SIG-M5 treated with dmso at 0.1 percent for 504 hours (cell line): ENCODE results near the gene CDH4.
A peak's percentile ranks its signal among the peaks of the same experiment; 100 is the strongest.

ENCODE experiments used
- DNase-seq: peaks from one replicate; lab custom pipeline; 2025; ENCODE audit not compliant: unreplicated experiment; lab: John Stamatoyannopoulos, UW

CDH4 gene

DNA sequence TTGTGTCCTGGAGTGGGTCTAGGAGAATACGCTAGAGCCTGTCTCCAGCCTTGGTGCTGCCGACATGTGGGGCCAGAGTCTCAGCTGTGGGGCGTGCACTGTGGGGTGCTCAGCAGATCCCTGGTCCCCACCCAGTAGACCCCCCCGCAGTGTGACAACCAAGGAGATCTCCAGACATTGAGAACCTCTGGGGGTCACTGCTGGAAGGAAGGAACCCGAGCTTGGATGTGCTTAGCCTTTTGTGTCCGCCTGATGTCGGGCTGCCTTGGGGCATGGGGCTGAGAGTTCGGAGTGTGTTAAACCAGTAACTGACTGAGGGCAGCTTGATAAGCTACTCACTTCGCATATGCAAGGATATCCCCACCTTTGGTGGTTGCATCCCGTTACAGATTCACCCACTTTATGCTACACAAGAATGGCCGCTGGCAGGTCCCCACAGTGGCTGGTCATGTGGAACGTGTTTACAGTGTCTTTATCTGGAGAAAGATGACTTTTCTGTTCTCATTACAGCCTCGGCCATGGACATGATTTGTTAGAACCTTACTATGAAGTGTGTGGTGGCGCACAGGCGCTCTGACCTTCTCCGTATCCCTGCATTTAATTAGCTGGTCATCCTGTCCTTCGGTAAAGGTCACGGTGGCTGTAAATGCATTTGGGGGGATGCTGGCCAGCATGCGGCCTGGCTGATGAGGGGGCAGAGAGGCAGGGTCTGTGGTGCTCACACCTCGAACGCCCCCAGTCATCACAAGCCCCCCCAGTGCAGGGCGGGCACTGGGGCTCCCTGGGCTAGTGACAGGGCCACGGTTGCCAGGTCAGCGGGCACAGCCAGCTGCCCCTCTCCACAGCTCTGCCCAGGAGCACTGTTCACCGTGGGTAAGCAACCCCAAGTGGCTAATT, 446.8 kb downstream of the CDH4 start:
- no peak for DNase-seq

DNA sequence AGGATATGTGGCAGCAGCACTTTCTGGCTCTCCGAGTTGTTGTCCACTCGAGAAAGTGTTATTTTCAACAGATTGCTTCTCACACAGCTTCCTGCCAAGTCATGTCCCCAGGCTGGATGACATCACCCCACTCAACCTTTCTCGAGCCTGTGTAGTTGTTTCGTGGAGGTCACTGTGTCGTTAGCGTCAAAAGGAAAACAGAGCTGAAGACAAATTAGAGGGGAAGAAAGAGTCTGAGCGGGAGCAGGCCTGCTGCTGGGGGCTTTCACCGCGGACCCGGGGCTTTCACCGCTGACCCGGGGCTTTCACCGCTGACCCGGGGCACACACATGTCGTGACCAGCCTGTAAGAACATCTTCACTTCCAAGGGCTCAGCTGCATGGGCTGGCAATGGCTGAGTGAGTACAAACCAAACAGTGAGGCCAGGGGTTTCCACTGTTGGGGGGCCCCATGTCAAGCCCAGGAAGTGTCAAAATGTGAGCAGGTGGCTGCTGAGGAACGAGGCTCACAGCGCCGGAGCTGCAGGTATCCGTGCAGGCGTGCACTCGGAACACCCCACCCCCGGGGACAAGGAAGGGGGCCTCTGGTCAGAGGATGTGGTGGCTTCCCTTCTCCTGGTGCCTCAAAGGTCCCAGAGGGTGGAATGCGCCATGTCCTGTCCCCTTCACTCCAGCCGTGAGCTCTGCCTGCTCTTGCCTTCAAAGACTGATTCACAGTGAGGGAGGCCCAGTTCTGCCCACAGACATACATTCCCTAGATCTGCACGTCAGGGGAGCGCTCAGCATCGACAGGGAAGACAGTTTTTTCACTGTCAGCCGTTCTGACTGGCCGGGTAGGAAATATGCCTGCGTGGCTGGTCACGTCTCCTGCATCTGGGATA, 447.7 kb downstream of the CDH4 start:
- DNase-seq = no peak

DNA sequence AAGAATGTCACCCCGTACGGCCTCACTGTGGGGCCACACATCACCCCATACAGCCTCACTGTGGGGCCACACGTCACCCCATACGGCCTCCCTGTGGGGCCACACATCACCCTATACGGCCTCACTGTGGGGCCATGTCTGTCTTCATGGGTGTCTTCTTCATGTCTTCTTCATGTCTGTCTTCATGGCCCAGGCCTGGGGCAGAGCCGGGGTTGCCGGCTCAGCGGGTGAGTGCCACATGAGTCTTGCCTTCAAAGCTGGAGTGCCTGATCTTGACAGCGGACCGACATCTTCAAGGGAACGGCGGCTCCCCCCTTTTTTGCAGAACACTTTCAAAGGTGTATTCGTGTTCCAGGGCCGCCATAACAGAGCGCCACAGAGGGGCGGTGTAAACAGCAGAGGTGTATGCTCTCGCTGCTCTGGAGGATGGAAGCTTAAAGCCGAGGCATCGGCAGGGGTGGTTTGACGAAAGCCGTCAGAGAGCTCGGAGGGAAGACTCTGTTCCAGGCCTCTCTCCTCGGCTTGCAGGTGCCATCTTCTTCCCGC, 448.6 kb downstream of the CDH4 start:
- DNase-seq = no peak

DNA sequence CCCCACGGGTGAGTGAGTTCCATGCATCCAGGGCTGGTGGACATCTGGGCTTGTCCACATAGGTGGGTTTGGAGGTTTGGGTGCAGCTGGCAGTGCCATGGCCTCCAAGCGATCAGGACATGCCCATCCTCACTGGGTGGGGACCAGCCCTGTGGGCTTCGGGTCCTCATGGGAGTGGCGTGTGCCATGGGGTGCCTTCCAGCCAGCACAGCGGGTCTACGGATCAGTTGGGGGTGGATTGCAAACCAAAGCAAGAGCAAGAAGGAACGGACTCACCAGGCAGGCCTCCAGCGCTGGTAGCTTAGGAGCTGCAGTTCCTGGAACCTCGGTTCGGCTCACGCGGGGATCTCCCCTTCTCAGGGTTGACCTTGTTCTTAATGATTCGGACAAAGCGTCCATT, 449.3 kb downstream of the CDH4 start:
- no peak for DNase-seq

DNA sequence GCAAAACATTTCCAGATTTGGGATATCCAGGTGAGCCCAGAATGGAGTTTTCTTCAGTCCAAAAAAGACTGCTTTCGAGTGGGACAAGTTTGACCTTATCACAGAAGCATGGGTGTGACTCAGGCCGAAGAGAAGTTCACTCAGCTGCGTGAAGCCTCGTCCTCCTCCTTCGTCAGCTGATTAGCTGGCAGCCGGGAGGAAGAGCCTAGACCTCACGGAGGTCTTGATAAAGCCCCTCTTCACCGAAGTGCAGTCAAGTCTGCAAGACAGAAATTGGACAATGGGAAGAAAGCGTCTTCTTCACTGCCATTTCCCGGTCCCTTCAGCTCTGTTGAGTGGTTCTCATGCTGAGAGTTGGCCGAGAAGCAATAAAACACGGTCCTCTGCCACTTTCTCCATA, 449.7 kb downstream of the CDH4 start:
- DNase-seq = no peak

DNA sequence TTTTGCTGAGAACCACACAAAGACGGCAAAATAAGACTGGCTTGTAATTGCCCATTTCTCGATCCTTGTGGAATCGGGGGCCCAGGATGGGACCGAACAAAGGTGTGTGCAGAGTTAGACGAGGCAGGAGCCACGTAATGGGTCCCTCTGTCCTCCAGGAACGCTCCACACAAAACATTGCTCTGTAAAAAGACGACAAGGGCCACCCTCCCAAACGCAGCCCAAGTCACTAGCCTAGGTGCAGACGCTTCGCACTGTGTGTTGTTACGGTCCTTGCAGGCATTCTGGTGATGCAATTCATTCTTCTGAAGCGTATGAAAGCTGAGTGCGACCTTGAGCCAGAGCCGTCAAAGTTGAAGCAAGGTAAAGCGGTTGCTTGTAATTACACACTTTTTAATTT, 450.2 kb downstream of the CDH4 start:
- DNase-seq = no peak

DNA sequence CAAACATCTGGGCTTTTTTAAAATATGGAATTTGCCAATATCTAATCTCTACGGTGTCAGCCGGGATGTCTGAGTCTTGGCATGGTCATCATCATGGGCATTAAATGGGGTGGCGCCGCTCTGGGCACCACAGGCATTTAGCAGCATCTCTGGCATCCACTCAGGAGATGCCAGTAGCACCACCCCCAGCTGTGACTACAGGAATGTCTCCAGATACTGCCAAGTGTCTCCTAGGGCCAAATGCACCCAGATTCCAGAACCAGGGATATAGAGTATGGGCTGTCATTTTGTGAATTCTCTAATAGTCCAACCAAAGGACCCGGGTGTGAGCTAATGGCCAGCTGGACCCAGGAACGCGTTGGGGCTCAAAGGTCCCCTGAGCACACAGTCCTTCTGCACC, 452.6 kb downstream of the CDH4 start:
- no peak for DNase-seq

DNA sequence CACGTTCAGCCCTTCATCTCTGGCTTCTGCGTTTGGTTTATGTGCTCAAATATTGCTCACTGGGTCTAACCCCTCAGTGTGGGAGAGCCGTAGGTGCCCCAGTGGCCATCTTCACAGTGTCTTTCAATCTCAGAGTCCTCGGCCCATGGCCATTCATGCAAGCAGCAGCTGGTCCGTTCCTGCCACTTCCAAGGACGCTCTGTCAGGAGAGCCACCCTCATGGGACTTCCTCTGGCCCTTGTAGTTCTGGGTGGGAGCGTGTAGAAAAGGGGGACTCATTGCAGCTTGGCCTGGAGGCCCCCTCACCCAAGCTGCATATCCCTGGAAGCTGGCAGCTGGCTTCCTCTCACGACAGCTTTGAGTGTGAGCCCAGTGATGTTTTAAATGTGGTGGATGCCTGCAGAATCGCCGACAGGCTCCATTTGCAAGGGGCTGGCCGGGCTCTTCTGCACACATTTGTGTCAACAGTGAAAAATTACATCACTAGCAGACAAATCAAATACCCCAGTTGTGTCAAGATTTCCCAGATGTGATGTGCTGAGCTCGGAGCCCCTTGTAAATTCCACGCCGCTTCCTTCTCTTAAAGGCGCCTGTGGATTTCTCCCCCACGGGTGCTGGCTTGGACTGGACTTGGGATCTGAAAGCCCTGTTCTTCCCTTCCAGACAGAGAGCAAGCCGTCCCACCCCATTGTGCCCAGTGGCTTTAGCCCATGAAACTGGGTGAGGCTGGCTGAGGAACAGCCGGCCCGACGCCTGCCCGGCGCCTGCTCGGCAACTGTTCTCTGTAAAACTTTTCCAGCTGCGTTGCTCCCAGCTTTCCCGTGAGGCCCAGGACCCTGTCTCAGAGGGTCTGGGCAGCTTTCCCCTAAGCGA, 453.6 kb downstream of the CDH4 start:
- DNase-seq = no peak

DNA sequence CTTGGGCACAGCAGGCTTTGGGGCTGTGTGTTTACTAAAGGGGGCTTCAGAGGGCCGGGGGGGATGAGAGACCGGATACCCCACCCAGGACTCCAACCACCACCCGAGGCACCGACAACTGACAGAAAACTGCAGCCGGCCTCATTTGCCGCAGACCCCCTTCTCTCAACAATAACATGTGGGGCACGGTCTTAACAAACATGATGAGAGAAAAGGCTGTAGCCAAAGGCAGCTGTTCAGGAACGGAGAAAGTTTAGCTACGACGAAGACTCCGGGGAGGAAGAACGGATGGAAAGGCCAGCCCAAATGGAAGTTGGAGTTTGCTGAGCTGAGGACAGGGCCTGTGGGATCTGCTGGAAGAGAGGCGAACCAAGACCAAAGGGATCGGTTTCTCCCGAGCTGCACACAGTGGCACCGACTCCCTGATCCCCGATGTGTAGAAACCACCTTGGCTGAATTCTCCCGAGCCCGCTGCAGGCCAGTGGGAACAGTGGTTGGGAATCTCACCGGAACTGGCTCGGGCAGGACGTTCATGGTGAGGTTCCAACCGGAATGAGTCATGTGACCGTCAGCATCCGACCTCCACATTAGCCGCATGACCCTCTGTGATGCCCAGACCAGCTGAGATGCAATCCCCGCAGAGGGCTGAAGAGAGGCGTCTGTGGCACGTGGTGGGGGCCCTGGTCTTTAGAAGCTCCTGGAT, 454.3 kb downstream of the CDH4 start:
- no peak for DNase-seq

DNA sequence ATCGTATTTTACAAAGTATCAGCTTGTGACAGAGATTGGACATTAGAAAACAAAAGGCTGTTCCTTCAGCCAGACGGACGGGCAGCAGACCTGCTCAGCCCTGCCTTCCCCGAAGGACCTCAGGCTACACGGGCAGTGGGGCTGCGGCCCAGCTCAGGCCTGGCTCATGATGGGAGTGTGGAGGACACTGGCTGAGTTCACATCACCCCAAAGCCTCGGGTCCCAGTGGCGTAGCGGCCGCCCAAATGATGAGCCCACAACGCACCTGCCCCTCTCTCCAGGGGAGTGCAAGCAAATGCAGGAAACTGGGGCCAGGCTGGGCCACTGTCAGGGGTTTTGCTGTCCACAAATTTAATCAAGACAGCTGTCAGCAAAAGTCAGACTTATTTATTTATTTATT, 456.8 kb downstream of the CDH4 start:
- DNase-seq = no peak

DNA sequence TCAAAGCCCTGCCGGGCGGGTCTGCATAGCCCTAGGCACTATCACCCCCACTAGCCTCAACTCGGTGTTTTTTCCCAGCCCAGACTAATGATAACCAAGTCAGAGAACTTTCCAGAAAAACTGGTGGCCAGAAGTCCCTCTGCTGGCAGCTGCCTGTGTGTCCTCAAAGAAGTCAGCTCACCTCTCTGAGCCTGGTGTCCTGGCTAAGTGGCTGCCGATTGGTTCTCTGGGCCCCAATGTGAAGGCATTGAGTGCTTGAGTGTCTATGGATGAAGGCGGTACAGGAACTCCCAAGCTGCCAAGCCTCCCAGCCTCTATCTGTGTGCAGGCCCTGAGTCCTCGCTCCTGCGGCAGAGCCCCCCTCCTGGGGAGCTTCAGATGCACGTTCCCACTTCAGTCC, 458.0 kb downstream of the CDH4 start:
- no peak for DNase-seq

DNA sequence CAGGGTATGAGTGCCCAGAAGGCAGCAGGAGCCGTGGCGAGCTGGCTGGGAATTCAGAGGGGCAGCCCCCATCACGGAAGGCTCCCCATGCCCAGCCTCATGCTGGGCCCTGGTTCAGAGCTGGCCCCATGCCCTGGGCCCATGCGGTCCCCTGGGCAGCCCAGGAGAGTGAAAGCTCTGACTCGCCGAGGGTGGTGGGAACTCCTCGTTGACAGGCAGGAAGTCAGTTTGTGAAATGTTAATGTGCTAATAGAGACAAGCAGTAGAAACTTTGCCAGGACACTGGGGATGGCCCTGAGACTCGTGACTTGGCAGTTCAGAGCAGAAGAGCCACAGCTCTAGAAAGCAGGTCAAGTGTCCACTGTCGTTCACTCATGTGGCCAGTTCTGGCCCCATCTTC, 460.6 kb downstream of the CDH4 start:
- no peak for DNase-seq

DNA sequence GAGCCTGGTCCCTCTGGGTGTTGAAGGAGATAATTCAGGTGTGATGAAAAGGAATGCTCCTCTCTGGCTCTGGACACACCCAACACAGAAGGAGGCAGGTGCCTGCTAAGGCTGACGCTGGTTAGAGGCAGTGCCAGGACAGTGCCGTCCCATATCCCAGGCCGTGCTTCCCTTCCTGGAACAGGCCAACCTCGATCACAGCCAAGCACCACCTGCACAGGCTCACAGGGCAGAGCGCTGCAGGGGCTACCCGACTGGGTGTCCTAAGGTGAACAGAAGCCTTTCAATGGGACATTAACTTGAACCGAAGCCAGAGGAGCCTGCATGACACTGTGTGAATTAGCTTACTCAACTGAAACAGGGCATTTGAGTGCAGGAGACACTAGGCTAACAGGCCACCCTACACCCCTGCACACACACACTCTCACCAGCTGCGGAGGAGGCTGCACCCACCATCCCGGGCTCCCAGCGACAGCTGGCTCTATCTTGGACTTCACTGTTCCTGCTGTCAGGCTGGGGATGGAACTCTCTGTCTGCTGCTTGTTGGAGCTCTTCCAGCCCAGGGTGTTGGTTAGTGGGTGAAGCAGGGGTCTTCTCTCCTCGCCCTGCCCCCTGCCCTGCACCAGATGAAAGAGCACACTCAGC, 466.4 kb downstream of the CDH4 start:
- DNase-seq = no peak

DNA sequence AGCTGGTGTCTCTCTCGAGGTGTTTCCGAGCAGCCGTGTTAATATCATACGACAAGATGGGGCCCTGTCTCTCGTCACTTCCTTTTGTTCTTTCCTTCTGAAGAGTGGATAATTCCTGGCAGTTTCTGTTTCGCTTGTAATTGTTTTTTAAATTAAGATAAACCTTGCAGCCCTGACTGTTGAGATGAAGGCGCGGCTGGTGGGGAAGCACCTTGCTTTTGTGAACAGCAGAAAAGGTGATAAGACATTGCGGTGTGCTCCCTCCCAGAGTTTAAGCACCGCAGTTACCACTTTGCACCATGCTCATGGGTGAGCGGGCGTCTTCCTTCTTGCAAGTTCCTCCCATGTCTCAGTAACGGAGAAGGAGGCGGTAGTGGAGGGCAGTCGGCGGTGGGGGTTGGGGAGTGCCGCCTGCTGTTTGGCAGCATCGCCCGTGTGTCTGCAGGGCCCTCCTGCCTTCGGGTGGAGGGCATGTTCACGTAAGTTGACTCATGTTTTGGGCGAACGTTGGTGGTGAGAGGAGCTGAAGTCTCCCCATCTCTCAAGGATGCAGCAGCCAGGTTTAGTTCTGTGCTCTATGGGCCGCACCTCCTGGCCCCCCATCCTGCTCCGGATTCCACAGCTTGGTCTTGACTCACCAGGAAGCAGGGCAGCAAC, 467.8 kb downstream of the CDH4 start:
- DNase-seq = no peak

DNA sequence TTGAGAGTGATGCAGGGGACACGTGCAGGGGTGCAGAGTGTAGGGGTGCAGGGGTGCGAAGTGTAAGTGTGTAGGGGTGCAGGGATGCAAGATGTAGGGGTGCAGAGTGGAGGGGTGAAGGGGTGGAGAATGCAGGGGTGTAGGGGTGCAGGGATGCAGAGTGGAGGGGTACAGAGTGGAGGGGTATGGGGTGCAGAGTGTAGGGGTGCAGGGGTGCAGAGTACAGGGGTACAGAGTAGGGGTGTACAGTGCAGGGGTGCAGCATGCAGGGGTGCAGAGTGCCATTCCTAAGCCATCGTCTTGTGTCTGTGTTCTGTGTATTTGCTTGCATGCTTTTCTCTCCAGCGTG, 468.3 kb downstream of the CDH4 start:
- DNase-seq = no peak

DNA sequence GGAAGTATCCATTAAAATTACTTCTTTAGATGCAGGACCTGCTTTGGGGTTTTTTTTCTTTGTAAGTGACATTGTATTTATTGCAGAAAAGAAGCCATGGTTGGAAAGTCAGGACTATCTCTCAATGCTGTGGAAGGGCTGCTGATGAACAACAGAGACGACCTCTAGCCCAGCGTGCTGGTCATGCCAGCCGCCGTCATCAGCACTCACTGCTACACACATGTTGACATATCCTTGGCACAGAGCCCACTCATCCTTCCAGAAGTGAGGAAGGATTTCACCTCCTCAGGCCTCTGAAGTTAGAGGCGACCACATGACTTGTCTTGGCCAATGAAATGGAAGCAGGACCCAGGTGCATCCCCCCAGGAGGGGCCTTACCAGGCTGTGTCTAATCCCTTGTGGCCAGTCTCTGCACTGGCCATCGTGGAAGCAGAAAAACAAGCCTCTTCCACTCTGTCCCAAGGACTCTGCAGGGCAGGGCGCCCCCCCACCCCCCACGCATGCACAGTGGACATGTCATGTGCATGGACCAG, 470.2 kb downstream of the CDH4 start:
- no peak for DNase-seq

DNA sequence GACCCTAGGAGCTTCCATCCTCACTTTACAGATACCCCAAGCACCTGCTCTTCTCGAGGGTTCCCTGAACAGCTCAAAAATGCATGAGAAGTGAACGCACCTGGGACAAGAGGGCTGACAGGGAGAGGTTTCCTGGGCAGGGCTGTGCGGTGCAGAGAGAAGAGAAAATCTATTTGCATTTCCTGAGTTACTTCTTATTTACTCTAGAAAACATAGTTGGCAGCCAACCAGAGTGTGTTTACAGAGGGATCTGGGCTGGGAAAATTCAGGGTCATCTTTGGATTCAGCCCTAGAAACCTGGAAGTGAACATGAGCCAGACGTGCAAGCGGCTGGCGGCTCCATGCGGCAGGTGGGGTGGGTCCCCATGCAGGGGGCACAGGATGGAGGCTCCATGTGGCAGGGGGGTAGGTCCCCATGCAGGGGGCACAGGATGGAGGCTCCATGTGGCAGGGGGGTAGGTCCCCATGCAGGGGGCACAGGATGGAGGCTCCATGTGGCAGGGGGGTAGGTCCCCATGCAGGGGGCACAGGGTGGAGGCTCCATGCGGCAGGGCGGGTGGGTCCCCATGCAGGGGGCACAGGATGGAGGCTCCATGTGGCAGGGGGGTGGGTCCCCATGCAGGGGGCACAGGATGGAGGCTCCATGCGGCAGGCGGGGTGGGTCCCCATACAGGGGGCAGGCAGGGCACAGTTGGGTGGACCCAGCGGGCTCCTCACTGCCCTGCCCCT, 471.6 kb downstream of the CDH4 start:
- DNase-seq = no peak

DNA sequence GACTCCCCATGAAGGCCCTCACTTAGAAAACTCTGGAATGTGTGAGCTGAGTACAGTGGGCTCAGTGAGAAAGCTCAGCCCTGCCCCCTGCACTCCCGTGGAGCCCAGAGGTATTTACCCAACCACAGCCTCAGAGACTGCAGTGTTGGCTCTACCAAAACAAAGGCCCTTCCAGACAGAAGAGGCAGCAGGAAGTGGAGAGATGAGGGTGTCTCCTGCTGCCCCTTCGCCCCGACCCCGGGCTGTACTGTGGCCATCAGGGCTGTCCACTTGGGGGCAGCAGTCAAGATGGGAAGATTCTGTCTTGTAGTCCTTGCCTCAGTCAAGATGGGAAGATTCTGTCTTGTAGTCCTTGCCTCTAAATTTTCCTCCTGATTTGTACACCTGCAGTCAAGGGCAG, 472.3 kb downstream of the CDH4 start:
- peak; percentile 3 for DNase-seq
